Stomach (tissue), 9 donors: Measurements from ENCODE around the gene OTUD5. TPM values are rescaled to one million over a fixed set of nuclear protein-coding genes. Genes with fewer than 3 reads are reported as not detected.

Source experiments
- DNase-seq, 2 donors: peaks; one replicate each; pipeline versions ENCODE4 v3.0.0 to v3.0.0-alpha.2; 2013 to 2019
- H3K27ac ChIP-seq, 5 donors: fragments of 200-600 bp in 4 of 5; sonication (generic) in 4 of 5; one replicate each; pipeline ENCODE4 v1.5.1; 2013 to 2019; ENCODE audit warnings: mild to moderate bottlenecking in 1 of 5, moderate library complexity in 1 of 5
- H3K27me3 ChIP-seq, 3 donors: fragments of 200-600 bp; sonication (generic); one replicate each; pipeline ENCODE4 v1.5.1; 2017 to 2019; ENCODE audit warnings: mixed run types in 1 of 3
- H3K36me3 ChIP-seq, 4 donors: fragments of 200-600 bp; sonication (generic); 1 replicate in 3 of 4; 2 replicates in 1 of 4; pipeline ENCODE4 v1.5.1; 2016 to 2019
- H3K4me1 ChIP-seq, 4 donors: fragments of 200-600 bp; sonication (generic); one replicate each; pipeline ENCODE4 v1.5.1; 2016 to 2019
- H3K4me3 ChIP-seq, 4 donors: fragments of 200-600 bp; sonication (generic) in 3 of 4; one replicate each; pipeline ENCODE4 v1.5.1; 2016 to 2019; ENCODE audit warnings: mild to moderate bottlenecking in 1 of 4
- H3K9me3 ChIP-seq, 4 donors: fragments of 200-600 bp; sonication (generic); one replicate each; pipeline ENCODE4 v1.5.1; 2016 to 2019
- EP300 ChIP-seq: sonication (generic); formaldehyde crosslinking; IDR thresholded peaks from one replicate; pipeline ENCODE4 v1.6.1; 2017; ENCODE audit warnings: antibody characterized with exemption
- POLR2A ChIP-seq, 4 donors: fragments of 450-650 bp; IDR thresholded peaks; one replicate each; pipeline ENCODE4 v1.6.1; 2016; ENCODE audit warnings: antibody characterized with exemption in 4 of 4, control low read depth in 2 of 4, mild to moderate bottlenecking in 1 of 4, moderate library complexity in 1 of 4
- POLR2AphosphoS5 ChIP-seq, 3 donors: sonication (generic); formaldehyde crosslinking; IDR thresholded peaks; one replicate each; pipeline ENCODE4 v1.6.1; 2016; ENCODE audit warnings: antibody characterized with exemption in 3 of 3
- WGBS, 5 donors: extraction: QIAGEN DNeasy Blood & Tissue Kit in 3 of 5; methylation state at CpG; one replicate each; pipeline versions ENCODE4 v1.1.5 to v1.1.7; 2013 to 2018; 5-methylcytosine and 5-hydroxymethylcytosine counted together
- intact Hi-C: fragments of 100-400 bp; cut with DNase I; formaldehyde crosslinking; loops from one replicate; pipeline ENCODE4 v1.15.1; 2023; ENCODE audit warnings: low total_unique reads
- polyA plus RNA-seq, 3 donors: library from polyadenylated mRNA; stranded (reverse); fragments of 200-250 nt; gene quantifications; one replicate each; pipeline ENCODE4 v1.2.3, GENCODE V29; 2013
- total RNA-seq, 5 donors: library from RNA; depleted of rRNA; stranded (reverse); fragments of >200 nt; gene quantifications; one replicate each; pipeline versions ENCODE4 v1.1.0 to v1.2.3, GENCODE V29; 2014 to 2016
- TF ChIP-seq, protein P1 (sequence below), 7 experiments: fragments of 450-650 bp in 4 of 7; fragments of 200-600 bp in 3 of 7; sonication (generic) in 3 of 7; IDR thresholded peaks; one replicate each; pipeline ENCODE4 v1.5.1; 2016 to 2019; ENCODE audit warnings: antibody characterized with exemption in 7 of 7, control low read depth in 2 of 7, mild to moderate bottlenecking in 1 of 7
- donor health status: healthy with polysubstance abuse.
- donor health status: Bipolar disorder and iron deficiency.
- donor health status: healthy.

The OTUD5 gene
- total and polyA plus RNA-seq, 8 donors: 16.1 to 163 (median 22.8) TPM

DNA sequence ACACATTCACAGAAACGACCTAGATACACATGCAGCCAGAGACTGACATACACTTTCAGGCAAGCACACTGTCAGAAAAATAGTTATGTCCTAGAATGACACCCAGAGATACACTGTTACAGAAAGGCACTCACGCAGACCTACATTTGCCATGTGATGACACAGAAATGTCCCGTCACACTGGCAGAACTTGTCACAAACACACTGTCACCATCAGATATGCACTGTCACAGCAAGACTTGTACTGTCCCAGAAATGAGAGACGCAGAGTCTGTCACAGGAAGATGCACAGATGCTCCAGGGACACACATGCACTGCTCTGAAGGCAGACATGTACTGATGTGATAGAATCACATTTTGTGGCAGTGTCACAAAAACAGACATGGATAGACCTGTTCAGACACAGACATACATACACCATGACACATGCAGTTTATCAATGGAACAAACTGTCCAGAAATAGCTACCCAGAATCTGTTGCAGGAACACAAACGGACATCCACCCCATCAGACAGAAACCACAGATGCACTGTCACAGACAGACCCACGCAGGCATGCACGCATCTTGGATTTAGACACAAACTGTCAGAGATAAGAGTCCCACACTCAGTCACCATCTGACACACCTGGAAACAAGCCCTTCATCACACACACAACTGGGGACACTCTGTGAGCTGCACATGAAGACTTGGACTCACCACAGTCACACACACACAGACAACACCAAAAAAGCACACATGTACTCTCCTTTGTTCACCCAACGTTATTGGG, 37.3 kb downstream of the OTUD5 start:
- Histone ChIP-seq H3K27me3 (no peaks in the 10 kb centered on the region), H3K4me1 (peaks cover 0 to 28% (median 15%) of the 10 kb centered on the region in 4 donors), H3K4me3 (peak overlapping the region in 2 of 4 donors; percentile 59 to 71), H3K9me3 (no peaks in the 10 kb centered on the region), H3K36me3 (peaks cover 0 to 46% (median 43%) of the 10 kb centered on the region in 4 donors), H3K27ac (peak overlapping the region in 4 of 5 donors; percentile 84 to 90 (median 88))
- WGBS, 5 donors: 38 to 50% (median 44%) methylated on average over 7 to 8 of the region's 8 CpGs
- TF ChIP-seq POLR2A (IDR thresholded peaks at IDR 0.05) (no peak), EP300 (no peak), POLR2AphosphoS5 (IDR thresholded peaks at IDR 0.05) (no peak)
- TF ChIP-seq, protein P1, sequence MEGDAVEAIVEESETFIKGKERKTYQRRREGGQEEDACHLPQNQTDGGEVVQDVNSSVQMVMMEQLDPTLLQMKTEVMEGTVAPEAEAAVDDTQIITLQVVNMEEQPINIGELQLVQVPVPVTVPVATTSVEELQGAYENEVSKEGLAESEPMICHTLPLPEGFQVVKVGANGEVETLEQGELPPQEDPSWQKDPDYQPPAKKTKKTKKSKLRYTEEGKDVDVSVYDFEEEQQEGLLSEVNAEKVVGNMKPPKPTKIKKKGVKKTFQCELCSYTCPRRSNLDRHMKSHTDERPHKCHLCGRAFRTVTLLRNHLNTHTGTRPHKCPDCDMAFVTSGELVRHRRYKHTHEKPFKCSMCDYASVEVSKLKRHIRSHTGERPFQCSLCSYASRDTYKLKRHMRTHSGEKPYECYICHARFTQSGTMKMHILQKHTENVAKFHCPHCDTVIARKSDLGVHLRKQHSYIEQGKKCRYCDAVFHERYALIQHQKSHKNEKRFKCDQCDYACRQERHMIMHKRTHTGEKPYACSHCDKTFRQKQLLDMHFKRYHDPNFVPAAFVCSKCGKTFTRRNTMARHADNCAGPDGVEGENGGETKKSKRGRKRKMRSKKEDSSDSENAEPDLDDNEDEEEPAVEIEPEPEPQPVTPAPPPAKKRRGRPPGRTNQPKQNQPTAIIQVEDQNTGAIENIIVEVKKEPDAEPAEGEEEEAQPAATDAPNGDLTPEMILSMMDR (IDR thresholded peaks at IDR 0.05): no peak
- no peak for DNase-seq
- intact Hi-C loops: no loop called here

- Histone ChIP-seq H3K27me3 (no peaks in the 10 kb centered on the region), H3K36me3 (peaks cover 0 to 46% (median 44%) of the 10 kb centered on the region in 4 donors), H3K9me3 (no peaks in the 10 kb centered on the region), H3K27ac (peak overlapping the region; percentile 80 to 90 (median 87)), H3K4me3 (peak overlapping the region; percentile 56 to 71 (median 58)), H3K4me1 (peaks cover 0 to 28% (median 15%) of the 10 kb centered on the region in 4 donors)
- no peak for DNase-seq
- no peak for TF ChIP-seq EP300
- TF ChIP-seq POLR2AphosphoS5 (IDR thresholded peaks at IDR 0.05): no peak
- no peak for TF ChIP-seq POLR2A (IDR thresholded peaks at IDR 0.05)
- TF ChIP-seq, protein P1 (IDR thresholded peaks at IDR 0.05): no peak
- intact Hi-C loops: no loop called here
- WGBS, 5 donors: 0 to 45% (median 2%) methylated on average over 15 of the region's 15 CpGs
These were observed 38.0 kb downstream of the OTUD5 start for GRCh38 chrX:48919360-48919841.

- Histone ChIP-seq H3K9me3 (no peaks in the 10 kb centered on the region), H3K27me3 (no peaks in the 10 kb centered on the region), H3K4me3 (peak within 1 kb of the TSS; percentile 56 to 71 (median 58)), H3K27ac (peak within 1 kb of the TSS; percentile 80 to 90 (median 87)), H3K4me1 (peaks cover 0 to 28% (median 15%) of the 10 kb centered on the region in 4 donors), H3K36me3 (peaks cover 0 to 45% (median 44%) of the 10 kb centered on the region in 4 donors)
- intact Hi-C loops: no loop called here
- DNase-seq: peak; percentile 94 to 96
- TF ChIP-seq, protein P1 (IDR thresholded peaks at IDR 0.05): no peak
- peak; percentile 86 to 97 (median 94) for TF ChIP-seq POLR2AphosphoS5 (IDR thresholded peaks at IDR 0.05)
- TF ChIP-seq POLR2A (IDR thresholded peaks at IDR 0.05): peak in 2 of 4 donors; percentile 63 to 75
- WGBS, 5 donors: 0 to 45% (median 8%) methylated on average over 7 to 51 of the region's 55 CpGs
These were observed 38.6 kb downstream of the OTUD5 start, which contains the start of gene PIM2 for GRCh38 chrX:48918643-48919340. TSS of gene PIM2 (minus strand) at chrX:48919024. CDS start at chrX:48918834, 190 bp downstream.

DNA sequence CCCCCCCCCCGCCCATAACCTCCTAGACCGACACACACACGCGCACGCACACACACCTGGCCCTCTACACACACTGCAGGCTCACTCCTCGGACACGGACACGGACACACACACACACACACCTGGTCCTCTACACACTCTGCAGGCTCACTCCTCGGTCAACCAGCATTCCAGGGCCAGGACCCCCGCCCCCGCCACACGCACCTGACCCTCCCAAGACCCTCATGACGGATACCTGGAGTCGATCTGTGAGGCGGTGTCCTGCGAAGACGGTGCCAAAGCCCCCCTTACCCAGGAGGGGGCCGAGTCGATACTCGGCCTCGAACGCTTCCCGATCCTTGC, 39.1 kb downstream of the OTUD5 start:
- no peaks in the 10 kb centered on the region for H3K9me3 ChIP-seq
- H3K4me1 ChIP-seq: peaks cover 0 to 28% (median 15%) of the 10 kb centered on the region in 4 donors
- 6 to 46% (median 16%) methylated on average over 5 to 23 of the region's 23 CpGs for WGBS, 5 donors
- intact Hi-C loops: no loop called here
- H3K4me3 ChIP-seq: peak overlapping the region; percentile 56 to 71 (median 58)
- H3K27ac ChIP-seq: peak overlapping the region; percentile 74 to 90 (median 87)
- peaks cover 0 to 44% (median 43%) of the 10 kb centered on the region in 4 donors for H3K36me3 ChIP-seq
- DNase-seq: no peak
- no peak for TF ChIP-seq POLR2AphosphoS5 (IDR thresholded peaks at IDR 0.05)
- no peak for TF ChIP-seq POLR2A (IDR thresholded peaks at IDR 0.05)
- TF ChIP-seq, protein P1 (IDR thresholded peaks at IDR 0.05): no peak
- no peak for TF ChIP-seq EP300
- no peaks in the 10 kb centered on the region for H3K27me3 ChIP-seq
